NCI-H526 (cell line): ENCODE results near the gene MICALL1.
"Not testable (repeated sequence)": the region's sequence is repeated elsewhere in the genome, so short reads cannot be mapped to it uniquely, and the experiment has no call there.

ENCODE experiments used
- DNase-seq, 2 experiments: peaks; one replicate each; lab custom pipeline; 2025; lab: John Stamatoyannopoulos, UW

MICALL1 gene

DNA sequence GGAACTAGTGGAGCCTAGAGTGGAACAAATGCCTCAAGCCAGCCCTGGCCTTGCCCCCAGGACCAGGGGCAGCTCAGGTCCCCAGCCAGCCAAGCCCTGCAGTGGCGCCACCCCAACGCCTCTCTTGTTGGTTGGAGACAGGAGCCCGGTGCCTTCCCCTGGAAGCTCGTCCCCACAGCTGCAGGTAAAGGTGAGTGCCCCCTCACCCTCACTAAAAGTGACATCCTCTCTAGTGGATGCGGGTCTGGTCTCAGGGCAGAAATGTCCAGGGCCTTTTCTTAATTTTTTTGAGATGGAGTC, 21.5 kb downstream of the MICALL1 start:
- DNase-seq, result no peak

DNA sequence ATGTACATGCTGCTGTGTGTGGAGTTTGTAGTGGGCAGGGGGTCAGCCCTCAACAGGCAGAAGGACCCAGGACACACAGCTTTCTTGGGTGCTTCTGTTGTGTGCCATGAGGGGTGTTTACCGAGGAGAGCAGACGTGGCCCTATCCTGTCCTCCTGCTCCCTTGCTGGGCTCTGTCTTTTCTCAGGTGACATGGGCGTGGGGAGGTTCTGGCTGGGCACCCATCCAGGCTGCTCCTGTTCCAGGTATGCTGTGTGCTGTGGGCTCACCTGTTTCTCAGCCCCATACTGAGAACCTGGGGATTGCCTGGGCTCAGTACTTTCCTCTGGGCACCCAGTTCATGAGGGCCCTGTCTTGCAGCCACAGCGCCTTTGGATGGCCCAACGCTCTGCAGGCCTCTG, 23.3 kb downstream of the MICALL1 start:
- DNase-seq, result no peak

DNA sequence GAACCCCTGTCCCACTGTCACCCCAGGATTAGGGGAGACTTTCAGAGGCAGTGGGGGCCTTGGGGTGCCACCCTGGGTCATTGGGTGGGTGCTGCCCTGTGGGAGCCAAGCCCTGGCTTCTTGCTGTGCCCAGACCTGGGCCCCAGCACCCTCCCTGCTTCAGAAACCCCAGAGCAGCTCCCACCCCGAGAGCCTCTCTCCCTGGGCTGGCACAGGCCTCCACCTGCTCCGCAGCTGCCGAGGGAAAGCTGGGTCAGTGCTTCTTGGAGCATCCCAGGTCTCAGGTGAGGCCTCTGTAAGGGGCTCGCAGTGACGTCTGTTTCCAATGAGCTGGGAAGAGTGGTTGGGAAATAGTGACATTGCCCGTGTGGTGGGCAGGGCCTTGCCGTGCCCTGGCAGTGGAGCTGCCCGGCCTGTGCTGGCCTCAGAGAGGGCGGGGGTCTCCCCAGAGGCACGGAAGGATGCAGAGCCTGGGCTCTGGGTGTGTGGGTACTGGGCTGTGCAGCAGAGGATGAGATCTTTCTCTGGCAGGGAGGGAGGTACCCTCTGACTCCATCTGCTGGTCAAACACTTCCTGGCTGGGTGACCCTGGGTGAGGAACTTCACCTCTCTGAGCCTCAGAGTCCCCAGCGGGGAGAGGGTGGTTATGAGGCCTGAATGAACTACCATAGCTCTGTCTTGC, 24.3 kb downstream of the MICALL1 start:
- DNase-seq, result no peak

DNA sequence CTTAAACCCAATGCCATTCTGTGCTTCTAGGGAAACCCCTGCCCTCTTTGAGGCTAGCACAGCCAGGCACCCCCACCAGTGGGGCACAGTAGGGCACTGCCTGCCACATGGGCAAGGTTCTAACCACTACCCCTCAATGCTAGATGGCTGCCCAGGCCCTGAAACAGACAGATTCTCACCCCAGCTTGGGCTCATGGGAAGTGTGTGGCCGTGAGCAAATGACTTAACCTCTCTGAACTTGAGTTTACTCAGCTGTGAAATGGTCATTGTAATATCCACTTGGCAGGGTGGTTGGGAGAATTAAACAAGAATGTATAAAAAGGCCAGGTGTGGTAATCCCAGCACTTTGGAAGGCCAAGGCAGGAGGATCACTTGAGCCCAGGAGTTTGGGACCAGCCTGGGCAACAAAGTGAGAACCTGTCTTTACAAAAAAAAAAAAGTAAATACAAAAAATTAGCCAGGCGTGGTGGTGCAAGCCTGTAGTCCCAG, 24.9 kb downstream of the MICALL1 start:
- DNase-seq, result no peak

DNA sequence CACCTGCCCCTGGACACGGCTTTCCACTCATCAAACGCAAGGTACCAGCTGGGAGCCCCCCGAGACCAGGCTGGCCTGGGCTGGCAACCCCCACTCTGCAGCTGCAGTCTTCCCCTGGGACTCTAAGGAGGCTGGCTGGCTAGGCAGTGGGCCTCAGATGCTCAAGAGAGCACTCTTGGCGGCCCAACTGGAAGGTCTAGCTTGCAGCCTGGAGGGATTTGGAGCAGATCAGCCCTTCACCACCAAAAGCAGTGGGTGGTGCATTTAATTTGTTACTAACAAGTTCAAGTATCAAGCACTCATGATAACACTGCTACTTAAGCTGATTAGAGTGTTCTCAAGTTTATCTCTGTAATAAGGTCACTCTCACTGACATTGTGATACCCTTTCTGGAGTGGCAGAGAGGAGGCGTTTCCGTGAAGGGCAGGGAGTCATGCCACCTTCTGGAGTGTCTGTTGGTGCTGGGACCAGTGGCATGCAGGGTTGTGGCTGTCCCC, 25.8 kb downstream of the MICALL1 start:
- no peak for DNase-seq

DNA sequence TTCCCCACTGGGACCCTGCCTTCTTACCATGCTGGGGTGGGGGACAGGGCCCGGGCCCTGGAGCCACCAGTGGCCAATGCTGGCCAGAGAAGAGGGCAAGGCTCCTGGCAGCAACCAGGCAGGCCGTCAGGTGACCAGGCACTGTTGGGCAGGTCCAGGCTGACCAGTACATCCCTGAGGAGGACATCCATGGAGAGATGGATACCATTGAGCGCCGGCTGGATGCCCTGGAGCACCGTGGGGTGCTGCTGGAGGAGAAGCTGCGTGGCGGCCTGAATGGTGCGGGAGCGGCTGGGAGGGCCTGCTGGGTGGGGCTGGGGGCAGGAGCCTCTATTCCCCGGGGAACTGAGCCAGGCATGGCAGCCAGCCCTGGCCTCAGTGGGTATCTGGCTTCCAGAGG, 26.3 kb downstream of the MICALL1 start:
- no peak for DNase-seq

DNA sequence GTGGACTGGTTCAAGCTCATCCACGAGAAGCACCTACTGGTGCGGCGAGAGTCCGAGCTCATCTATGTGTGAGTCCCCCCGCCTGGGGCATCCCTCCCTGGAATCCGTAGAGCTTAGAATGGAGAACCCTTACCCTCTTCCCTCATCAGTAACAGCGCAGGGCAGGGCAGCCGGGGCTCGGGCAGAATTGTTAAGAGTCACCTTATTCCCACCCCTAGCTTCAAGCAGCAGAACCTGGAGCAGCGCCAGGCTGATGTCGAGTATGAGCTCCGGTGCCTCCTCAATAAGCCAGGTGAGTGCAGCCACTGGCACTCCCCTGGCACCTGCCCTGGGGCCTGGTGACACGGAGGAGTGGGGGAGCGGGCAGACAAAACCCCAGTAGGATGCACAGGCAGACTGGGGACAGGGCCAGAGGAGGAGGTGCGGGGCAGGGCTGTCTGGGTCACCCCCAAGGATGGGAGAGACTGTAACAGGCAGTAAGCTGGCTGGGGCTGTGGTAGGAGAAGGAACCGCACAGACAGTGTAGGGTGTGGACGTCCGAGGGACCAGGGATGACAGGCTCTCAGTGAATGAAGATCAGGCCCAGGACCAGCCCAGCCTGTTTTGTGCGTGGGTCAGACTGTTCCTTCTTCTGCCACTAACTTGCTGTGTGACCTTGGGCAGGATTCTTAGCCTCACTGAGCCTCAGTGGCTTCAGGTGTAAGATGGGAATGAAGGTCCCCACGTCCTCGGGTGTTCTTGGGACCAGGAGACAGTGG, 26.9 kb downstream of the MICALL1 start:
- DNase-seq, result no peak

DNA sequence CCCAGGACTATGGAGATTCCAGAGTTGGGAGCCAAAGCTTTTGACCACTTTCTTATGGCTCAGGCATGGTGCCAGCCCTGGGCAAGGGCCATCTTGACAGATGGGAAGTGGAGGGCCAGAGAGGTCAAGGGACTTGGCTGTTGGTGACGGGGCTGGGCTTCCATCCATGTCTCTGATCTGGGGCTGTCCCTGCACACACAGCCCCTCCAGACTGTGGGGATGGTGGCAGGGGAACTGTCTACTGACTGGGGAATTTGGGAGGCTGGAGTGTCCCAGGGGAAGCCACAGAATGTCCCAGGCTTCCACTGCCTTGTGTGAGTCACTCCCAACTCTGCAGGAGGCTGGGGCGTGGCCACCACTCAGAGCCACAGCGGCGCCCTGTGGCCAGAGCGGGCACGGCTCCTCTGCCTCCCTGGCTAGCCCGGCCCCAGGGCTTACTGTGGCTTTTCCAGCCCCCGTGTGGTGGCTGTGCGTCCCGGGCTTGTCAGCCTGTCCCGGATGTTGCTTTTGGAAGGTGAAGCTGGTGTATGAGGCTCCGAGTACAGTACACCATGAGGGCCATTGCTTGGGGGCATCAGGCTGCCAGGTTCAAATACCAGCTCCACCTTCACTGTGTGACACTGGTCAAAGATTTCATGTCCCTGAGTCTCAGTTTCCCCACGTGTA, 27.7 kb downstream of the MICALL1 start:
- DNase-seq, result peak; percentile 58 to 84

DNA sequence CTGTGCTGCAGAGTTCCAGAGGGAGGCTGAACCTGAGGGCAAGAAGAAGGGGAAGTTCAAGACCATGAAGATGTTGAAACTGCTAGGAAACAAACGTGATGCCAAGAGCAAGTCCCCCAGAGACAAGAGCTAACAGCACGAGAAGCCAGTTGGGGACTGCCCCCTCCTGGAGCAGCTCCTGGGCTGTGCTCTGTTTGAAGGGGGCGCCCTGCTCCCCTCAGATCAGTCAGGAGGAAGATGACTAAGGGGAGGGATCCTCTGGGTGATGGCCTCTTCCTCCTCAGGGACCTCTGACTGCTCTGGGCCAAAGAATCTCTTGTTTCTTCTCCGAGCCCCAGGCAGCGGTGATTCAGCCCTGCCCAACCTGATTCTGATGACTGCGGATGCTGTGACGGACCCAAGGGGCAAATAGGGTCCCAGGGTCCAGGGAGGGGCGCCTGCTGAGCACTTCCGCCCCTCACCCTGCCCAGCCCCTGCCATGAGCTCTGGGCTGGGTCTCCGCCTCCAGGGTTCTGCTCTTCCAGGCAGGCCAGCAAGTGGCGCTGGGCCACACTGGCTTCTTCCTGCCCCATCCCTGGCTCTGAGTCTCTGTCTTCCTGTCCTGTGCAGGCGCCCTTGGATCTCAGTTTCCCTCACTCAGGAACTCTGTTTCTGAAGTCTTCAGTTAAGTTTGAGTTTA, 34.7 kb downstream of the MICALL1 start:
- no peak for DNase-seq

DNA sequence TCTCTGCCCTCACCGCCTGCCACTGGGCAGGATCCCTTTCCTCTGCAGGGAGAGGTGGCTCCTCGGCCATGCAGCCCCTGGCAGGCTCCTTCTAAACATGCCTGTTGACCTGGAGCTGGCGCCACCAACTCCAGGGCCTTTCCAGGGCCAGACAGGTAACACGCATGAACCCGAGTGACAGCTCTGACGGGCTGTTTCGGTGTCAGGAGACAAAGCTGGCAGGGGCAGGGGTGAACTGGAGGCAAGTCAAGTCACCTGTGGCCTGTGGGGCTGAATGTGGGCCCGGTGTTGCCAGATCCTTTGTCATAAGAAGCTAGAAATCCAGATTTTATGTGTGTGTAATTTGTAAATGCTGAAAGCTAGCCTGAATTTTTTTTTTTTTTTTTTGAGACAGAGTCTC, 36.0 kb downstream of the MICALL1 start:
- no peak for DNase-seq

DNA sequence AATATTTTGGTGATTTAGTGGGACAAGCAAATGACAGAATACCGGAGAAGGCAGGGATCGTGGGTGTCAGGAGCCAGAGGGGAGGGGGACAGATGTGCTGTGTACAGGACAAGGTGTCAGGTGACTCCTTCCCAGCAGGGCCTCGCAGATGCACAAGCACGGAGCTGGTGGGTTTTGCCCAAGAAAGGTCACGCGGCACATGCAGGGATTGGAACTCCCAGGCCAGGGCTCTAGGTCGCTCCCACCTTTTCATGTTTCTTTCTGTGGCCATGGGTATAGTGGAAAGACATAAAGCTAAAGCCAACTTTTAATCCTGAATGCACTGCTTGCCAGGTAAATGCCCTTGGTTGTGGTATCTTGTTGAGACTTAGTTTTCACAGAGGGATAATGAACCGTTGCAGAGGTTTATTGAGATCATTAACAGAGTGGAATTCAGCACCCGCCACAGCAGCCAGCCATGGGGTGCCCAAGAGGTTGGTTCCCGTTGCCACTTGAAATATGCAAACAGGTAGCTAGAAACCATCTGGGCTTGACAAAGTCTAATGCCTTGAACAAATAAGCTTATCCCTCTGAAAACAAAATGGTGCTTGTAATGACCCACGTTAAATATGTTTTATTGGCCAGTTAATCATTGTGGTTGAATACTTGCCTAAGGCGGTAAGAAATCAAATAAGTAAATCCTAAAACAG, 37.2 kb downstream of the MICALL1 start:
- no peak for DNase-seq

DNA sequence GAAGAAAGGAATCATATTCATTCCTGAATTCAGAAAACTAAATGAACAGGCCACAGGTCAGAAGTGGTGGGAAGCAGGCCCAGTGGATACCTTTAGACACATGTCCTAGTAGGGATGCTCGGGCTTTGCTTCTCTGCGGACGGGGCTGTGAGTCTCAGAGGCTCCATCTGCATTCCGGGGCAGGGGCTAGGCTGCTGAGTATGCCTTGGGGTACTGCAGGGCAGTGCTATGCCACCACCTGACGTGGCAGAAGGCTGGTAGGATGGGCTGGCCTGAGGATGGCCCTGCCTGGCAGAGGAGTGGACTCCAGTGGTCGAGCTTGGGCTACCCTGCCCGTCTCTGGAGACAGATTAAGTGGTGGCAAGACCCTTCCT, 37.7 kb downstream of the MICALL1 start:
- no peak for DNase-seq

DNA sequence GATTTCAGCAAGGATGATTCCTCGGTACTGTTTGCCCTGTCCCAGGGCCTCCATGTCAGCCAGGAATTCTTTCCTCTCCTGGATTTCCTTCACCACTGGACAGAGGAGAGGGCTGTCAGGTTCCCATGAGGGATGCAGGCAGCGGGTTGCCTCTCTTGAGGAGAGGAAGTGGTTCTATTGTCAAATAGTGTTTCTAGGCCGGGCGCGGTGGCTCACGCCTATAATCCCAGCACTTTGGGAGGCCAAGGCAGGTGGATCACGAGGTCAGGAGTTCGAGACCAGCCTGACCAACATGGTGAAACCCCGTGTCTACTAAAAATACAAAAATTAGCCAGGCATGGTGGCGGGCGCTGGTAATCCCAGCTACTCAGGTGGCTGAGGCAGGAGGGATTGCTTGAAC, 38.3 kb downstream of the MICALL1 start:
- DNase-seq, result not testable (repeated sequence)

DNA sequence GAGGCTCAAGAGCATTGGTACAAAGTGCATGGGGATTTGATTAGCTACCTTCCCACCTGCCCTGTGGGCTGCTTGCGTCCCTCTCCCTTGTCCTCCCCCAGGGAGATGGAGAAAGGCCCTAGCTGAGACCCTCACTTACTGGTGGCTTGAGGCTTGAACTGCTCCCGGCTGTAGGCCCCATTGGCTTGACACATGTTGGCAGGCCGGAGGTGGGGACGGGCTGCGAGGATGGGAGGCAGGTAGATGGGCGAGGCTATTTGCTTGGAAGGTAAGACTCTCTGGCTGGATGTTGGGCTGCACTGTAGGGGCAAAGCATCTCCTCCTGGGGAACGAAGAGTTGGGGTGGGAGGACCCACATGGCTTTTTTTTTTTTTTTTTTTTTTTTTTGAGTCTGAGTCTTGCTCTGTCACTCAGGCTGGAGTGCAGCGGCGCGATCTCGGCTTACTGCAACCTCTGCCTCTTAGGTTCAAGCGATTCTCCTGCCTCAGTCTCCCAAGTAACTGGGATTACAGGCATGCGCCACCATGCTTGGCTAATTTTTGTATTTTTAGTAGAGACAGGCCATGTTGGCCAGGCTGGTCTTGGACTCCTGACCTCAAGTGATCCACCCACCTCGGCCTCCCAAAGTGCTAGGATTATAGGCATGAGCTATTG, 41.2 kb downstream of the MICALL1 start:
- DNase-seq, result not testable (repeated sequence)

DNA sequence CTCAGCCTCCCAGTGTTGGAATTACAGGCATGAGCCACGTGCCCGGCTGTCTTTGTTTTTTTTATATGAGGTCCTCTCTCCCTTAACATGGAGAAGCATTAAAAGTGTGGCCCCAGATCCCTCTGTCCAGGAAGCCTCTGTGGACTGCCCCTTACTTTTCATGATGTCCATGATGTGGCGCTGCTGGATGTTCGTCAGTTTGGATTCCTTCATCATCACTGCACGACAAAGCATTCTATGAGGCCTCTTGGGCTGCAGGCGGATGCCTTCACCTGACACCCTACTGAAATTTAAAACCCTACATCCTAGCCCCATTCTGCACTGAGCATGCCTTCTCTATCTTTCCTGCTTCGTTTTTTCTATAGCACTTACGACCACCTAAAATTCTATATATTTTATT, 45.2 kb downstream of the MICALL1 start:
- DNase-seq, result no peak

DNA sequence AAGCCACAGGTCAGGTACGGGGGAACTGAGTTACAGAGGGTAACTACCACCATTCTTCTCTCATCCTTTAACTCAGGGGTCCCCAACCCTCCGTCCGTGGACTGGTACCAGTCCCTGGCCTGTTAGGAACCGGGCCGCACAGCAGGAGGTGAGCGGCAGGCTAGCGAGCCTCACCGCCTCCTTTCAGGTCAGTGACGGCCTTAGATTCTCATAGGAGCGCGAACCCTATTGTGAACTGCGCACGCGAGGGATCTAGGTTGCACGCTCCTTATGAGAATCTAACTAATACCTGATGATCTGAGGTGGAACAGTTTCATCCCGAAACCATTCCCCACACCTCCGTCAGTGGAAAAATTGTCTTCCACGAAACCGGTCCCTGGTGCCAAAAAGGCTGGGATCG, 46.5 kb downstream of the MICALL1 start:
- DNase-seq, result not testable (repeated sequence)

DNA sequence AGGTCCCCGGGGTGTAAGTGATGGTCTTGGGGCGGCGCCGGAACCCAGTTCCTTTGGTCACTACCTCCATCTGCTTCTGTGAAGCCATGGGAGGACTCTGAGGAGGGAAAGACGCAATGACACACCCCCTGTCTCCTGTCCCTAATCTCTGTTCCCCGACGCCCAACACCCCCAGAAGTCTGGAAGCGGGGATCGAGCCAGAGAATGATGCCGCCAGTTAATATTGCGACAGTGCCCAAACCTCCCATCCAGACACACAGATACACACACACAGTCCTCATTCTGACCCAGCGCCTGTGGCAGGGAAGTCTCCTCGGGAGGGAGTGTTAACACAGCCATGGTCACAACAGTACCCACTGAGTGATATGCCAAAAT, 47.0 kb downstream of the MICALL1 start:
- DNase-seq, result no peak

DNA sequence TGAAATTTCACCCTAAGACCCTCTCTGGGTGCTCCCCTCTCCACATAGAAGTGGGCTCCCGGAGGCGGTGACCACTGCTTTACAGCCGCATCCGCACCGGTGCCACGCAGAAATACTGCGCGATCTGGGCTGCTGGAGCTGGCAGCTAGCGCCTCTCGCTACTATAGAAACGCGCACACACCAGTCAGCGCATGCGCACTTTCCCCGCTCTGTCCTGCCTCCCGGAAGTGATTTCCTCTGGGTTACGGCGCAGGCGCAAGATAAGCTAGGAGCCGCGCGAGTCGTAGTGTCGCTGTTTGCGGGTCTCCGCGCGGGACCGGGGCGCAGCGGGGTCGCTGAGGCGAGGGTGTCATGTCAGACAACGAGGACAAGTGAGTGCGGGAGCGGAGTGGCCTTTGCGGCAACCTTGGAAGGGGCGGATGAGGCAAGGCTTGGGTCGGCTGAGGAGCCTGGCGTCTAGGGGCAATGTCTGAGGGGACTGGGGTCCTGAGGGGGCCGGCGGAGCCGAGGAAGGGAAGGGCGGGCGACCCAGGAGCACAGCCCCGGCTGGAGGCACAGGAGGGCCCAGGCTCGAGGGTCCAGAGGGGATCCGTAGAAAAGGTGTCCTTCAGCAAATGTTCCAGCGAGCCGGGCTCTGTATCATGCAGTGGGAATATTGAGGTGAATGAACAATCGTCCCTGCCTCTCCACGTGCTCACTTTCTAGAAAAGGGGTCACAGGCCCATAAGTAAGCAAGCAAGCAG, 47.5 kb downstream of the MICALL1 start, which contains the start of the genes C22orf23 and POLR2F:
C22orf23 (minus strand) TSS at position 165 of the 743 bp plus-strand sequence. CDS start 452 bp downstream, outside the sequence.
POLR2F (plus strand) TSS at position 263 of the 743 bp plus-strand sequence; CDS start at position 352, 89 bp downstream.
- peak; percentile 82 to 94 for DNase-seq

DNA sequence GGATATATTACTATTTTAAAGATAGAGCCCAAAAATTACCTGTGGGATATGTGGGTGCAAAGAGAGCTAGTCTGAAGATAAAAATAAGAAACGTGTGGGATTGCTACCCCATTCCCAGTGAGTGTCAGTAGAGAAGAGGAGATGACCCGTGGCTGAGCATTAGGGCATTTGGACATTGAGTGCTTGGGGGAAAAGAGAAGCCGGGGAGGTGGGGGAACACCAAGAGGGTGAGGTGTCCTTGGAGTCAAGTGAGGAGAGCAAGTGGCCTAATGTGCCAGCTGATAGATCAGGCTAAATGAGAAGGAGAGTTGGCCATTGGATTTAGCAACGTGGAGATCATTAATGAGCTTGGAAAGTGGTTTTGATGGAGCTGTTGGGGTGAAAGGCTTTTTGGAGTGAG, 48.6 kb downstream of the MICALL1 start:
- no peak for DNase-seq

DNA sequence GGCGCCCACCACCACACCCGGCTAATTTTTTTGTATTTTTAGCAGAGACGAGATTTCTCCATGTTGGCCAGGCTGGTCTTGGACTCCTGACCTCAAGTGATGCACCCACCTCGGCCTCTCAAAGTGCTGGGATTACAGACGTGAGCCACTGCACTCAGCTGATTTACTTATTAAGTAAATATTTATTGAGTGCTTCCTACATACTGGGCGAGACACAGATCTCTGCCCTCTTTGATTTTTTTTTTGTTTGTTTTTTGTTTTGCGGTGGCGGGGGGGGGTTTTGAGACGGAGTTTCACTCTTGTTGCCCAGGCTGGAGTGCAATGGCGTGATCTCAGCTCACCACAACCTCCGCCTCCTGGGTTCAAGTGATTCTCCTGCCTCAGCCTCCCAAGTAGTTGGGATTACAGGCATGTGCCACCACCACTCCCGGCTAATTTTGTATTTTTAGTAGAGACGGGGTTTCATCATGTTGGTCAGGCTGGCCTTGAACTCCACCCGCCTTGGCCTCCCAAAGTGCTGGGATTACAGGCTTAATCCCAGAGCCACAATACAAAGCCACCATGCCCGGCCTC, 49.8 kb downstream of the MICALL1 start:
- DNase-seq, result not testable (repeated sequence)
